Neutrophil (primary cell): ENCODE data around the gene TEX26.

Experiments used
- H3K27ac ChIP-seq: fragments of 200-600 bp; sonication (generic); 2 replicates; pipeline ENCODE4 v1.5.1; 2016; ENCODE audit warnings: mild to moderate bottlenecking, moderate library complexity
- H3K27me3 ChIP-seq: fragments of 200-600 bp; sonication (generic); 2 replicates; pipeline ENCODE4 v1.6.0; 2016; ENCODE audit warnings: mild to moderate bottlenecking
- H3K36me3 ChIP-seq: fragments of 200-600 bp; sonication (generic); 2 replicates; pipeline ENCODE4 v1.5.1; 2017
- H3K4me1 ChIP-seq, 2 experiments: fragments of 200-600 bp in 1 of 2; sonication (generic) in 1 of 2; 1 replicate in 1 of 2; 2 replicates in 1 of 2; pipeline versions ENCODE4 v1.5.1 to v1.6.1; 2013 to 2016; ENCODE audit warnings: low read depth in 1 of 2, low read length in 1 of 2, mild to moderate bottlenecking in 1 of 2, moderate library complexity in 1 of 2; ENCODE audit not compliant: control insufficient read depth in 1 of 2, insufficient read depth in 1 of 2
- H3K4me3 ChIP-seq, 2 experiments: fragments of 200-600 bp in 1 of 2; sonication (generic) in 1 of 2; 1 replicate in 1 of 2; 2 replicates in 1 of 2; pipeline ENCODE4 v1.5.1; 2013 to 2016; ENCODE audit warnings: low read depth in 1 of 2, low read length in 1 of 2, mild to moderate bottlenecking in 1 of 2, moderate library complexity in 1 of 2
- H3K9me3 ChIP-seq: fragments of 200-600 bp; sonication (generic); 2 replicates; pipeline ENCODE4 v1.5.1; 2016
- TF ChIP-seq, protein P1 (sequence below): fragments of 200-600 bp; sonication (generic); IDR thresholded peaks from 2 replicates; pipeline ENCODE4 v1.5.1; 2016; ENCODE audit warnings: antibody characterized with exemption

Gene TEX26

DNA sequence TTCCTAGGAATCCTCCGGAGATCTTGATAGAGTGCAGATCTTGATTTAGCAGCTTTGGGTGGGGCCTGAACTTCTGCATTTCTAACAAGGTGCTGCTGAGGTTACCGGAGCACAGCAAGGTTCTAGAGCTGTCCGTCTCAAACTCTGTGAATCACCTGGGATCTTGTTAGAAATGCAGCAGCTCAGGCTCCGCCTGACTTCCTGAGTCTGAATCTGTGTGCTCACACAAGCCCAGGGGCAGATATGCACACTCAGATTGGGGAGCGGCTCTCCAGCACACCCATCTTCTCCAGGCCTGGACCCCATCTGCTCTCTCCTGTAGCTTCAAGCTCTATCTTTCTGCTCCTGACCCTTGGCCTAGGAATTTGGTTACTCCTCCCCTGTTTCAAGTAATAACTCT, 3.5 kb upstream of the TEX26 start:
- no peaks in the 10 kb centered on the region for H3K4me1 ChIP-seq
- peaks cover 43% of the 10 kb centered on the region for H3K27me3 ChIP-seq
- H3K4me3 ChIP-seq, result no peak overlapping the region
- no peak overlapping the region for H3K27ac ChIP-seq
- no peaks in the 10 kb centered on the region for H3K36me3 ChIP-seq
- H3K9me3 ChIP-seq, result no peaks in the 10 kb centered on the region
- TF ChIP-seq, protein P1, sequence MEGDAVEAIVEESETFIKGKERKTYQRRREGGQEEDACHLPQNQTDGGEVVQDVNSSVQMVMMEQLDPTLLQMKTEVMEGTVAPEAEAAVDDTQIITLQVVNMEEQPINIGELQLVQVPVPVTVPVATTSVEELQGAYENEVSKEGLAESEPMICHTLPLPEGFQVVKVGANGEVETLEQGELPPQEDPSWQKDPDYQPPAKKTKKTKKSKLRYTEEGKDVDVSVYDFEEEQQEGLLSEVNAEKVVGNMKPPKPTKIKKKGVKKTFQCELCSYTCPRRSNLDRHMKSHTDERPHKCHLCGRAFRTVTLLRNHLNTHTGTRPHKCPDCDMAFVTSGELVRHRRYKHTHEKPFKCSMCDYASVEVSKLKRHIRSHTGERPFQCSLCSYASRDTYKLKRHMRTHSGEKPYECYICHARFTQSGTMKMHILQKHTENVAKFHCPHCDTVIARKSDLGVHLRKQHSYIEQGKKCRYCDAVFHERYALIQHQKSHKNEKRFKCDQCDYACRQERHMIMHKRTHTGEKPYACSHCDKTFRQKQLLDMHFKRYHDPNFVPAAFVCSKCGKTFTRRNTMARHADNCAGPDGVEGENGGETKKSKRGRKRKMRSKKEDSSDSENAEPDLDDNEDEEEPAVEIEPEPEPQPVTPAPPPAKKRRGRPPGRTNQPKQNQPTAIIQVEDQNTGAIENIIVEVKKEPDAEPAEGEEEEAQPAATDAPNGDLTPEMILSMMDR, result no peak

DNA sequence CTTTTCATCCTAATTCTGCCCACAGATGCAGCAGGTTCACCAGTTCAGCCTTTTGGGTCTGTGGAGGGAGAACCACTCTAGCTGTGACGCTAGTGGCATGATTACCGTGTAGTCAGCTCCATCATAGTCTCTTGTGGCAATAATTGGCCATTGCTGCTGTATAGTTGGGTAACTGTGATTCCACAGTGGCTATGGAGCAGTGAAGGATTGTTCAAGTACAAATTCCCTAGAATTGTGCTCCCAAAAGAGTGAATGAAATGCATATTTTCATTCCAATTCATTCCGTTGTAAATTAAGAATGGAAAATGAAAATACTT, 856 bp downstream of the TEX26 start:
- H3K4me1 ChIP-seq, result no peaks in the 10 kb centered on the region
- no peak overlapping the region for H3K27ac ChIP-seq
- H3K4me3 ChIP-seq, result no peak overlapping the region
- no peaks in the 10 kb centered on the region for H3K36me3 ChIP-seq
- TF ChIP-seq, protein P1, result no peak
- H3K27me3 ChIP-seq, result peaks cover 38% of the 10 kb centered on the region
- no peaks in the 10 kb centered on the region for H3K9me3 ChIP-seq

DNA sequence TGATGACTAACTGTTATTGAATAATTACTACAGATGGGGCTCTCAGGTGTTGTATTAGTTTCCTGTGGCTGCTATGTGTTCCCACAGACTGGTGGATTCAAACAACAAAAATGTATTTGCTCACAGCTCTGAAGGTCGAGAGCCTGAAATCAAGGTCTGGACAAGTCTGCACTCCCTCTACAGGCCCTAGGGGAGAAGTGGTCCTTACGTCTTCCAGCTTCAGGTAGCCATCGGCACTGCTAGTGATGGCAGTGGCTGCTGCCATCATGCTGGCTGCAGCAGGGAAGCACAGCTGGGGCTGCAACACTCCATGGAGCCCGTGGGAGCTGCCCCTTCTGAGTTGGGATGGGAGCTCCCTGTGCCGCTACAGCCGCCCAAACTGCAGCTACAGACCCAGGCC, 1.9 kb downstream of the TEX26 start:
- TF ChIP-seq, protein P1, result no peak
- Histone ChIP-seq H3K9me3 (no peaks in the 10 kb centered on the region), H3K4me1 (no peaks in the 10 kb centered on the region), H3K4me3 (no peak overlapping the region), H3K27ac (no peak overlapping the region), H3K27me3 (peaks cover 38% of the 10 kb centered on the region), H3K36me3 (no peaks in the 10 kb centered on the region)

DNA sequence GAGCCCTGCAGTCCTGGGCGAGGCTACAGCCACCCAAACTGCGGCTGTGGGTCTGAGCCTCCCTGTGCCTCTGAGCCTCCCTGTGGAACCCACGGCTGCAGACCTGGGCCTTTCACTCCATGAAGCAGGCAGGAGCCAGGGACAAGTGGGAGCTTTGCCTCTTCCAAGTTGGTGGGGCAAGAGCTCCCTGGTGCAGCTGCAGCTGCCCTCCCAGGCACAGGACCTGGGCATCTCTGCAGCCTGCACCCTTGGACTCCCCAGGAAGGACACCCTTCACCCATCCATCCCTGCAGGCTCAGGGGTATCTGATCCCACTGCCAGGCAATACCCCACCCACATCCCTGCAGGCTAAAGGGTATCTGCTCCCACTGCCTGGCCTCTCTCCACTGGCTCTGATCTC, 2.3 kb downstream of the TEX26 start:
- Histone ChIP-seq H3K4me3 (no peak overlapping the region), H3K27ac (no peak overlapping the region), H3K9me3 (no peaks in the 10 kb centered on the region), H3K4me1 (no peaks in the 10 kb centered on the region), H3K36me3 (no peaks in the 10 kb centered on the region), H3K27me3 (peaks cover 38% of the 10 kb centered on the region)
- TF ChIP-seq, protein P1, result no peak

DNA sequence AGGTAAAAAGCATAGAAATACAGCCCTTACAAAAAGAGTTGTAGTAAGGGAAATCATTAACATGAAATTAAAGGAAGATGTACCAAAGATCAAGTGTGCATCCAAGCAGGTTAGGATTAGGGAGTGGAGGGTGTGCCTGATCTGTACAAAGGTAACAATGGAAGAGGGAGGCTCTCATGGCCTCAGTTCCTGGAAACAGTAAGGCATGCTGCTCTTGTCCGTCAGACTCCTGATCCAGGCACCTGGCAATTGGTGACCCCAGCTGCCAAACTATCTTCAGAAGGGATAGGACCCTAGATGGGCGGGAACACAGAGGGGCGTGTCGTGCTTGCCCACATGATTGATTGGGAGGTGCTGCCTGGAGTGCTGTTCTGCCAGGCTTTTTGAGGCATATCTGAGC, 4.5 kb downstream of the TEX26 start:
- H3K27me3 ChIP-seq, result peaks cover 23% of the 10 kb centered on the region
- H3K36me3 ChIP-seq, result no peaks in the 10 kb centered on the region
- TF ChIP-seq, protein P1, result no peak
- no peak overlapping the region for H3K27ac ChIP-seq
- H3K9me3 ChIP-seq, result no peaks in the 10 kb centered on the region
- H3K4me1 ChIP-seq, result no peaks in the 10 kb centered on the region
- H3K4me3 ChIP-seq, result no peak overlapping the region

DNA sequence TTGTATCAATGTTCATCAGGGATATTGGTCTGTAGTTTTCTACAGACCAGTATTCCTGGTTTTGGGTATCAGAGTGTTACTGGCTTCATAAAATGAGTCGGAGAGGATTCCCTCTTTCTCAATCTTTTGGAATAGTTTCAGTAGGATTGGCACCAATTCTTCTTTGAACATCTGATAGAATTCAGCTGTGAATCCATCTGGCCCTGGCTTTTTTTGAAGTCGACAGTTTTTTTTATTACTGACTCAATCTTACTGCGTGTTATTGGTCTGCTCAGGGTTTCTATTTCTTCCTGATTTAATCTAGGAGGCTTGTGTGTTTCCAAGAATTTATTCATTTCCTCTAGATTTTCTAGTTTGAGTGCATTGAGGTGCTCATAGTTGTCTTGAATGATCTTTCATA, 11.4 kb downstream of the TEX26 start:
- Histone ChIP-seq H3K4me3 (no peak overlapping the region), H3K36me3 (no peaks in the 10 kb centered on the region), H3K4me1 (no peaks in the 10 kb centered on the region), H3K27ac (no peak overlapping the region), H3K9me3 (no peaks in the 10 kb centered on the region), H3K27me3 (no peaks in the 10 kb centered on the region)
- TF ChIP-seq, protein P1, result no peak
